A172 (cell line): Measurements from ENCODE around the gene PHYKPL. TPM values are rescaled to one million over a fixed set of nuclear protein-coding genes. Genes with fewer than 3 reads are reported as not detected.
A peak's percentile ranks its signal among the peaks of the same experiment; 100 is the strongest.
"Not testable (repeated sequence)": the region's sequence is repeated elsewhere in the genome, so short reads cannot be mapped to it uniquely, and the experiment has no call there.

ENCODE experiments used
- DNase-seq: peaks from one replicate; pipeline ENCODE4 v3.0.0-alpha.2; 2015; ENCODE audit warnings: low spot score
- total RNA-seq: library from RNA; depleted of rRNA; stranded (reverse); fragments of >200 nt; shearing (Covaris generic); gene quantifications from 2 replicates; pipeline ENCODE4 v1.2.3, GENCODE V29; 2014

PHYKPL gene
- total RNA-seq, 1 experiment from 2014 or later, result 2.4 TPM

DNA sequence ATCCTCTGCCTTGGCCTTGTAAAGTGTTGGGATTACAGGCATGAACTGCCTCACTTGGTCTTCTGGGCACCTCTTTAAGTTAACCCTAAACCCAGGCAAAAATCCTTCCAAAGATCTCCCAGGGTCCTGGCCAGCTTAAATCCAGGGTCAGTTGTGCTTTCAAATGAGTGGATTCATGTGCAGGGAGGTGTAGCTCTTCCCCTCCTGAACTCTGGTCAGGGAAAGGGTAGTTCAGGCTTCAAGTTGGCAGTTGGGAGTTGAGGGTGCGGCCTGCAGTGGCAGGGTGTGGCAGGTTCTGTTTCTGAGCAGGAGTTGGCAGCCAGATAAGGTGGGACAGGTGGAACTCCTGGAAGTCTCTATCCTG lies 24.7 kb downstream of the PHYKPL start:
- no peak for DNase-seq

DNA sequence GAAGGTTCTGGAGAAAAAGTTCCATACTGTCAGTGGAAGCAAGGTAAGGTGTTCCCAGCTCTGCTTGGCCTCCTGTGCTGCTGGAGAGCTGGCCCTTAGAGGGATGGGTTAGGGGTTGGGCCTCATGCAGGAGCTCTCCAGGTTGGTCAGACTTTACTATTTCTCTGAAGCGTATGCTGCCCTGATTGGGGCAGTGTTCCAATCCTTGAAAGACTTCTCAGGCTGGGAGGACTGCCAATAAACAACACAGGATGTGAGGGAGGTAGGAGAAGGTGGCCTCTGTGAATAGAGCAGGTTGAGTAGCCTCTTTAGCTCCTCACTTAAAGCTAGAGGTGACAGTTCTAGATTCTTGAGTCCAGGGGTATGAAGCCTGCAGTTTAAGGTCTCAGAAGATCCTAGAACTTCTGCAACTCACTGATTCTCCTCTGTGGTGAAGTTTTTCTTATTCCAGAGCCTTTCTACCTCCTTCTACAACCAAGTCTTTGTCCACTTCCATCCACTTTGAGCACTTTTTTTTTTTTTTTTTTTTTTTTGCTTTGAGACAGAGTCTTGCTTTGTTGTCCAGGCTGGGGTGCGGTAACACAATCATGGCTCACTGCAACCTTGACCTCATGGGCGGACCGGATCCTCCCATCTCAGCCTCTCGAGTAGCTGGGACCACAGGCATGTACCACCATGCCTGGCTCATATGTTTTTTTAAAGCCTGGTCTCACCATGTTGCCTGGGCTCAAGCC lies 25.3 kb downstream of the PHYKPL start:
- DNase-seq, result peak; percentile 47

DNA sequence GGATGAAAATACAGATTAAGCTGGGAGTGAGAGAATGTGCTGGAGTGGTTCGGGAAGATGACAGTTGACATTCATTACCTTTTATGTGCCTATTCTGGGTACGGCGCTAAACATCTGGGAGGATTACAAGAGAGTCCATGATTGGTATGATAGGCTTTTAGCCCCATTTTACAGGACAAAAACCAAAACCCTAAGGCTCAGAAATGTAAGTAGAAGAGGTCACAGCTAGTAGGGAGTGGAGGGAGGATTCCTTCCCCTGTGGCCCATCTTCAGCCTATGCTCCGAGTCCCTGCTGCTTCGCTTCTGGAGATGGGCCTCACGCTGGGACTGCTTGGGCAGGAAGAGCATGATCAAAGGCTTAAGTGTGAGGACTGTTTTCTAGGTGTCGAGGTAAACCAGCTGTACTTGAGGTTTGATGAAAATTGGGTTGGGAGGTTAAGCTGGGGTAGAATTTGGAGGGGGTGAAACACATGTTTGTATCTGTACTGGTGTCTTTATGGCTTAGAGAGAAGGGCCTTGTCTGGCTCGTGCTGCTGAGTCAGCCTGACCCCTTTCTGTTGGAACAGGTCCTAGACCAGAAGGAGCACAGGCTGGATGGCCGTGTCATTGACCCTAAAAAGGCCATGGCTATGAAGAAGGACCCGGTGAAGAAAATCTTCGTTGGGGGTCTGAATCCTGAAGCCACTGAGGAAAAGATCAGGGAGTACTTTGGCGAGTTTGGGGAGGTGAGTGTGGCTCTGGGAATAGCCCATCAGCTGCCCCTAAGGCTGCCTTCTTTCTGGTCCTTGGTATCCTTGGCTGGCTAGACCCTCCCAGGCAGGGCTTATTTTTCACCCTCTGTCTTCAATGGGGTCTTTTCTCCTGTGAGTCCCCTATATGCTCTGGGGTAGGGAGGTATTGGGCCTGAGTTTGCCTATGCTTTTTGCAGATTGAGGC lies 26.2 kb downstream of the PHYKPL start:
- DNase-seq, result no peak

- DNase-seq, result no peak
These were observed 26.9 kb downstream of the PHYKPL start for GRCh38 chr5:178205749-178206047.

GRCh38 chr5:178204935-178205748 lies 27.5 kb downstream of the PHYKPL start:
- peak; percentile 48 for DNase-seq

- DNase-seq, result peak; percentile 93
These were observed 28.2 kb downstream of the PHYKPL start, which contains the start of gene HNRNPAB for GRCh38 chr5:178204182-178204934. TSS of gene HNRNPAB (plus strand) at chr5:178204533. CDS start at chr5:178204838, 305 bp downstream.

GRCh38 chr5:178203670-178204181 lies 28.9 kb downstream of the PHYKPL start:
- DNase-seq, result no peak

DNA sequence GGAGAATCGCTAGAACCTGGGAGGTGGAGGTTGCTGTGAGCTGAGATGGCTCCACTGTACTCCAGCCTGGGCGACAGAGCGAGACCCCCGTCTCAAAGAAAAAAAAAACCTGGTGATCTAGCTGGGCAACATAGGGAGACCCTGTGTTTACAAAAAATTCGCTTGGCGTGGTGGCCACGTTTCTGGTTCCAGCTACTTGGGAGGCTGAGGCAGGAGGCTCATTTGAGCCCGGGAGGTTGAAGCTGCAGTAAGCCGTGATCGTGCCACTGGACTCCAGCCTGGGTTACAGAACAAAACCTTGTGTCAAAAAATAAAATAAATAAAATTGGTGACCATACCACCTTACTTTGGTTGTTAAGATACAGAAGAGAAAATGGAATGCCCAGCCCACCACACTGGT lies 30.1 kb downstream of the PHYKPL start:
- no peak for DNase-seq

- DNase-seq, result no peak
These were observed 30.7 kb downstream of the PHYKPL start for GRCh38 chr5:178201927-178202235.

DNA sequence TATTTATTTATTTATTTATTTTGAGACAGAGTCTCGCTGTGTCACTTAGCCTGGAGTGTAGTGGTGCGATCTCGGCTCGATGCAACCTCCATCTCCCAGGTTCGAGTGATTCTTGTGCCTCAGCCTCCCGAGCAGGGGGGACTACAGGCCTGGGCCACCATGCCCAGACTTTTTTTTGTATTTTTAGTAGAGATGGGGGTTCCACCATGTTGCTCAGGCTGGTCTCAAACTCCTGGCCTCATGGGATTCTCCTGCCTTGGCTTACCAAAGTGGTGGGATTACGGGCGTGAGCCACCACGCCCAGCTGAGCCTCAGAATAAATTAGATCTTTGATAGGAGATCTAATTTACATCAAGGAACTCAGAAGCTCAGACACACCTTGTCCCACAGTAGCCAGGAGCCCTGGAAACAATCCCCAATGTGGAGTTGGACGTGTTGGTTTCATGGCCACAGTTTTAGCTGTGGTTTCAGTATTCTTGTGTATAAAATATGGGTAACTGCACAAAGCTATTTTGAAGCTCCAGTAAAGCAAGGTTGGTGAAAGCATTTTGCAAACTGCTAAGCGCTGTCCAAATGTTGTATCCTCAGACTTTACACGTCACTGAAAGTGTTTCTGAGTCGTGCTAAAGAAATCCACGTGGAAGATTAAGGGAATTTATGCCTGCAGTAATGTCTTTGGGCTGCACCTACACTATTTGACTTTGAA lies 31.2 kb downstream of the PHYKPL start:
- peak; percentile 53 for DNase-seq

DNA sequence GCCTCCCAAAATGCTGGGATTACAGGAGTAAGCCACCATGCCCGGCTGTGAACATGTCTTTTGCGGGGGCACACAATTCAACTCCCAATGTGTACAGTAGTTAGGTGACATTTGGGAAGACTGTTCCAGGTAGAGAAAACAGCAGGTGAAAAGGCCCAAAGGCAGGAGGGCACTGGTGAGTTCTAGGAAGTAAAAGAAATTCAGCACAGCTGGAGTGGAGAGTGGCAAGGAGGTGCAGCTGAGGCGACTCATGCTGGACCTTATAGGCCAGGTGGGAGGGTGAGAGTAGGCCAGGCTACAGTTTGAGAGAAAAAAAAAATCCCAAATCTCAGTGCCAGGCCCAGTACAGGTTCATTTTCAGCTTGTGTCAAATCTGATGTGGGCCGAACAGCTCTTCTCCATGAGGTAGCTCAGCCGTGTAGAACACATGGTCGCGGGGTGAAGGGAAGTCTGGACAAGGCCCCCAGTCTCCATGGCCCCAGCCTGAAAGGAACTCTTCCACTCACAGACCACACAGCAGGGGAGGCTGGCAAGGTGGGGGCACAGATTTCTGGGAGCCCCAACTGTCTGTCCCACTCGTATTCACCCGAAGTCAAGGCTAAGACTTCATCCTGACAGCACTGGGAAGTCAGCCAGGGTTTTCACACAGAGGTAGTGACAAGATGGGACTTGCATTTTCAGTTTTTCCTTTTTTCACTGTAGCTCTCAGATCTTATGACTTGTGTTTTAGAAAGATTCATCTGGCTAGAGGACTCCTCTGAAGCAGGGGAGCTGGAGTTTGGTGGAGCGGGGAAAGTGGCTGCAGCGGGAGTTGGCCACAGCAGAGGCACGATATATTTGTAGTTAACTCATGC lies 32.8 kb downstream of the PHYKPL start:
- no peak for DNase-seq

GRCh38 chr5:178198706-178199105 lies 33.9 kb downstream of the PHYKPL start:
- no peak for DNase-seq

DNA sequence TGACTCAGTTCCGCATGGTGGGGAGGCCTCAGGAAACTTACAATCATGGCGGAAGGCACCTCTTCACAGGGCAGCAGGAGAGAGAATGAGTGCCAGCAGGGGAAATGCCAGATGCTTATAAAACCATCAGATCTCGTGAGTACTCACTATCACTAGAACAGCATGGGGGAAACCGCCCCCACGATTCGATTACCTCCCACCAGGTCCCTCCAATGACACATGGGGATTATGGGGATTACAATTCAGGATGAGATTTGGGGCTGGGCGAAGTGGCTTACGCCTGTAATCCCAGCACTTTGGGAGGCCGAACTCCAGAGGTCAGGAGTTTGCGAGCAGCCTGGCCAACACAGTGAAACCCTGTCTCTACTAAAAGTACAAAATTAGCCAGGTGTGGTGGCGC lies 34.5 kb downstream of the PHYKPL start:
- DNase-seq, result not testable (repeated sequence)

DNA sequence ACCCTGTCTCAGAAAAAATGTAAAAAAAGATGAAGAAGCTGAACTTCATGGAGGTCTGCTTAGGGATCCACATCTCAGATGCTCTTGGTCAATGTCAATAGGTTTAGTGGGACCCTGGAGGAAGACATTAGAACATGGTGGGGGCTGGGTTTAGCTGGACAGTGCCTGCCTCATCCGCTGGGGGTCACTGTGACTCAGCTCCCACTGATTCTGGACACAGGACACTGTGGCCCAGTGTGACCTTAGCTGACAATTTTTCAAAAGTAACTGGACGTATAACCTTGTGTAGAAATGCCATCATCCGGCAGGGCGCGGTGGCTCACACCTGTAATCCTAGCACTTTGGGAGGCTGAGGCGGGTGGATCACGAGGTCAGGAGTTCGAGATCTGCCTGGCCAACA lies 35.6 kb downstream of the PHYKPL start:
- DNase-seq, result no peak

DNA sequence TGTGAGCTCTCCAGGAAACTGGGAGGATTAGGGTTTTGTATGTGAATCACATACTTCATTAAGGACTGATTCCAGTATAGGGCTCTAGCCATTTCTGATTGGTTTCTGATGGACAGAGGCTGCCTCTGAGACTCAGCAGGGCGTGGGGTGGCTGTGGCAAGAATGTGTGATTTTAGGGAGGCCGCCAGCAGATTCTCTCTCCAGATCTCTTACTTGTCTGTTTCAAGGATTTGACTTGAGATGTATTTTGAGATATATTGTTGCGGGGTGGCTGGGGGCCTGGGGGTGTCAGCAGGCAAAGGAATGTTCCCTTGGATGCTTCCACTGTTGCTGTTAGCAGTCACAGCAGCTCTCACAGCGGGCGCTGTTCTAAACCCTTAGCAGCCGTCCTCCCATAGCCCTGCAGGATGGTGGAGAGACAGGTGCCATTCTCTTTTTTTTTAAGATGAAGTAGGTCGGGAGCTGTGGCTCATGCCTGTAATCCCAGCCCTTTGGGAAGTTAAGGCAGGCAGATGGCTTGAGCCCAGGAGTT lies 36.3 kb downstream of the PHYKPL start:
- no peak for DNase-seq

DNA sequence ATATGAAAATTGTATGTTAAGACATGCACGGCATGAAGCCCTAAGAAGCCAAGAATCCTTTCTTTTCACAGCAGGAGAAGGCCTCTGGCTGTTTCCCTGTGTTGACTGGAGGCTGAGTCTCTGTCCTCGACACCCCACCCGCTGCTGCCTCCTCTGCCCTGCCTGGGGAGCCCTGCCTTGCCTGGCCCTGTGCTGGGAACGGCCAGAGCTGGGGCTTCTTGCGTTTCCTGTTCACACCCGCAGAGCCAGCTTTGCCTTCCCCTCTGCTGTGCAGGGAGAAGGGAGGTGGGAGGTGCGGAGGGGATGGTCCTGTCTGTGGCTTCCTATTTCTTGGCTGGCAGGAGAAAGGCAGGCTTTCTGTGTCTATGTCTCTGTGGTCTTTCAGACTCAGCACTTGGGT lies 38.6 kb downstream of the PHYKPL start:
- no peak for DNase-seq

DNA sequence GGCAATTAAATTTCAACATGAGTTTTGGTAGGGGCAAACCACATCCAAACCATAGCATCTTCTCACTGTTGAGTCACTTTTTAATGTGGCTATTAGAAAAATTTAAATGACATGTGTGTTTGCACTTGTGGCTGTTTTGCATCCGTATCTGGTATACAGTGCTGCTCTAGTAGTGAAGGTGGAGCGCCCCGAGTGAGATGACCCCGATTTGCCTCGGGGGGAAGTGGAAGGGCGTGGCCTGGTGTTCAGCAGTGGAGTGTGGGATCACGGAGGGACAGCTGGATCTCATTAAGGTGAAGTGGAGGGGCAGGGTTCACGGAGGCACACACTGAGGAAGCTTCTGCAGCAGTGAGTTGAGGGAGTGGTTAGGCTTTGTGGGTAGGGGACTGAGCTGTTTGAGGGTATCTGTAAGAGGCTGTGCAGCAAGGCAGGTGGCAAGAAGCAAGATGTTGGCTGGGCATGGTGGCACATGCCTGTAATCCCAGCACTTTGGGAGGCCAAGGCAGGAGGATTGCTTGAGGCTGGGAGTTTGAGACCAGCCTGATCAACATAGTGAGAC lies 39.3 kb downstream of the PHYKPL start:
- no peak for DNase-seq

DNA sequence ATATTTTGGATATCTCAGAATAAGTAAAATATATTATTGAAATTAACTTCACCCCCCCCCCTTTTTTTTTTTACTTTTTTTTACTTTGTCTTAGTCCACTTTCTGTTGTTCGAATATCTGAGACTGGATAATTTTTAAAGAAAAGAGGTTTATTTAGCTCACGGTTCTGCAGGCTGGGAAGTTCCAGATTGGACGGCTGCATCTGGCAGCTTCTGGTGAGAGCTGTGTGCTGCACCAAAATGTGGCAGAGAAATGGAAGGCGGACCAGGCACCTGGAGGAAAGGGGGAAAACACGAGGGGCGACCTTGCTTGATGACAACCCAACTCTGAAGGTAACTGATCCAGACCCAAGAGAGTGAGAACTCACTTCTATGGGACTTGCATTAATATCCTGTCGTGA lies 39.8 kb downstream of the PHYKPL start:
- no peak for DNase-seq

DNA sequence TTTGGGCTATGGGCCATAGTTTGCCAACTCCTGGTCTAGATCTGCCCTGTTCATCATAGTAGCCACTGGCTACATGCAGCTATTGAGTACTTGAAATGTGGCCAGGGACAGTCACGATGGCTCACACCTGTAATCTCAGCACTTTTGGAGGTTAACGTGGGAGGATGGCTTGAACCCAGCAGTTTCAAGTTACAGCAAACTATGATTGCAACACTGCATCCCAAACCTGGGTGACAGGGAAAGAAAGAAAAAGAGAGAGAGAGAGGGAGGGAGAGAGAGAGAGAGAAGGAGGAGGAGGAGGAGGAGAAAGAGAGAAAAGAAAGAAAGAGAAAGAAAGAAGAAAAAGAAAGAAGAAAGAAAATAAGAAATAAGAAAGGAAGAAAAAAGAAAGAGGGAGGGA lies 40.4 kb downstream of the PHYKPL start:
- DNase-seq, result no peak
